Activated CD4-positive, alpha-beta T cell treated with anti-CD3 and anti-CD28 coated beads, Interleukin-2, Interleukin-4, amounts not matched to agents 100 ng/mL and 50 ng/mL, durations not matched to agents 16 hours and 8 hours (primary cell): Measurements from ENCODE around the gene PLSCR3.

Experiments used
- DNase-seq: peaks from one replicate; pipeline ENCODE4 v3.0.0-alpha.2; 2020; ENCODE audit warnings: low spot score

The PLSCR3 gene

DNA sequence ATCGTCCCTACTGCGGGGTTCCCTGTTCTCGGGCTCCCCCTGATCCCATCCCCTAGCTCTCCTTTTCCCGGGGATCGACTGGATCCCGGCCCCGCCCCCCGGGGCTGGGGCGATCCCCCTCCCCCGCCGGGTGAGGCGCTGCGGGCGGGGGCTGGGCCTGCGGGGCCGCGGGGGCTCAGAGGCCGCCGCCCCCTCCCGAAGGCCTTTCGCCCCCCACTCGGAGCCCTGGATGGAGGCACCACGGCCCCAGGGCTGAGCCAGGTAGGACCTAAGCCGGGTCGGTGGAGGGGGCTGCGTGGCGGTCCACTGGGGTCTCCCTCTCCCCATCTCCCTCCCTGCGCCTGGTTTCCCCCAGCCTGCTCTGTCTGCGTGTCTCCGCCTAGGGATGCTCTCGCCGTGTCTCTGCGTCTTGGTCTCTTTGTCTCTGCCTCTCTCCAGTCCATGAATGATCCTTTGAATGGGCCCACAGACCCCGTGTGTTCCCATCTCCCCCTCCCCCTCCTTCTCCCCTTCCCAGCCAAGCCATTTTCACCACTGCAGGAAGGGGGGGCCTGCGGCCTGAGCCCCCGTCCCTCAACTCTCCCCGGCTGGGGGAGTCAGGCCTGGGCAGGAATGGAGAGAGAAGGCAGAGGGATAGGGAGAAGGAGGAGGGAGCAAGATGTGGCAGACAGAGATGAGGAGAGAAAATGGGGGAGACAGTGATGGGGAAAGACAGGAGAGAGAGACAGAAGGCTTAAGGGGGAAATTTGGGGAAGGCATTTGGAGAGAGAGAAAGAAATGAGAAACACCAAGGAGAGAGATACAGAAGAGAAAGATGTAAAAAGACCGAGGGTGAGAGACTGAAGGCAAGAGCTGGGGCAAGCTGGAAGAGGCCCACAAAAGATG is 11.3 kb upstream of the PLSCR3 start:
- DNase-seq: no peak

DNA sequence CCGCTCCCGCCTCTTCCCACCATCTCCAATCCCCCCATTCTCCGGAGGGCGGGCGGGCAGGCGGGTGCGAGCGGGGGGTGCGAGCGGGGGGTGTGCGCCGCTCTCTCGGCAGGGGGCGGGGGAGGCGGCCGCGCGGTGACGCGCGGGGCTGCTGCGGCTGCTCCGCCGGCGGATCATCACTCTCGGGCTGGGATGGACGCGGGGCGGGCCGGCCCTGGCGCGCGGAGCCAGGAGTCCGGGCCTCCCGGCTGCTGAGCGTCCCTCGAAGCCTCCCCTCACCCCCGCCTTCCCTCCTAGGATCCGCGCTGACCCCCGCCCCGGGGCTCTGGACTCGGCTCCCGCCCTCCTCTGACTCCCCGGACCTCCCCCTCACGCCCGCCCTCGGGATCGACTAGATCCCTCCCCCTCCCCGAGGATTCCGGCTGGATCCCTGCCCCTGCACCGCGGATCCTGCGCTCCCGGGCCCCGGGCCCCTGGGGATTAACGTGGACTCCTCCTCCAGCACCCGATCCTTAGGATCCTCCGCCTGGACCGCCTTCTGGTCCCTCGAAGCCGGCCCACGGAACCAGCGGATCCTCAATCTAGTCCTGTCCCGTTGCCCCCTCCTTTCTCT is 10.5 kb upstream of the PLSCR3 start:
- no peak for DNase-seq

DNA sequence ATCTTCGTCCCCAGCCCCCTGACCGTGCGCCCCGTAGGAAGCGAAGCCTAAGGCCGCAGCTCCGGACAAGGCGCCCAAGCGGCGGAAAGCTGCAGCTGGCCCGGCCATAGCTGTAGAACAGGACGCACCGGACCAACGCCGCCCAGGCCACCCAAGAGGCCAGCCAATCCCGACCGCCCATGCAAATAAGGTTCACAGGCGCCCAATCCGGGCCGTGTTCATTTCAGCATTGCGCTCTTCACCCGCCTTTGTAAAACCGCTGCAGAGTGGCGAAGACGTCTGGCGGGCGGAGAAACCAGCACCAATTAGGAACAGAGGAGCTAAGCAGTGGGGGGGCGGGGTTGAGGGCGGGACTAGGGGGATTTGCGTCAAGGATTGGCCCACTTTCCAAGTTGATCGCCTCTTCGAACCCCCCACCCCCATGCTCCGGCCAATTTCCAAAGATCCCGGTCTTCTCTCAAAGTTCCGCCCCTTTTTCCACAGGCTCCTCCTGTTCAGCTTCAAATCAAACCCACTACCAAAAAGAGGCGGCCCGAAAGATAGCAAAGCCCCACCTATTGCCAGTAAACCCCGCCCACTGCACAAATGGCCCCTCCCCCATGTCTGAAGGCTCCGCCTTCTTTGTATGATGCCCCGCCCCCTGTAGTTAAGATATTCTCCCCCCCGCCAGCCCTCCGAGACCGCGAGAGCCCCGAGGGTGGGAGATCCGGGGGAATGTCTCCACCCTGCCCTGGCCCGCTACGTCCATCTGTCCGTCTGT is 9.8 kb upstream of the PLSCR3 start, which contains the start of gene TMEM256:
TSS of gene TMEM256 (minus strand) at position 121 of the 760 bp plus-strand sequence. CDS start at position 108, 13 bp downstream.
- peak; percentile 98 for DNase-seq

DNA sequence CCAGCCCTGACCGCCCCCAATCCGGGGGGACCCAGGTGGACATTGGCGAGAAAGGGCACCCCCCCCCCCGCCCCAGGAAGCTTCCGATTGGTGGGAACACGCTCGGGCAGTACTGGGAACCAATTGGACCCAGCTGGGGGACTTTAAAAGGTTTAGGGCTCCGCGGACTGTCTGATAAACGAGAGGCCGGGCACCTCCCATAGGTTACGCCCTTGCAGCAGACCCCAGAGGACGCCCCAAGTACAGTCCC is 9.3 kb upstream of the PLSCR3 start:
- DNase-seq: no peak

DNA sequence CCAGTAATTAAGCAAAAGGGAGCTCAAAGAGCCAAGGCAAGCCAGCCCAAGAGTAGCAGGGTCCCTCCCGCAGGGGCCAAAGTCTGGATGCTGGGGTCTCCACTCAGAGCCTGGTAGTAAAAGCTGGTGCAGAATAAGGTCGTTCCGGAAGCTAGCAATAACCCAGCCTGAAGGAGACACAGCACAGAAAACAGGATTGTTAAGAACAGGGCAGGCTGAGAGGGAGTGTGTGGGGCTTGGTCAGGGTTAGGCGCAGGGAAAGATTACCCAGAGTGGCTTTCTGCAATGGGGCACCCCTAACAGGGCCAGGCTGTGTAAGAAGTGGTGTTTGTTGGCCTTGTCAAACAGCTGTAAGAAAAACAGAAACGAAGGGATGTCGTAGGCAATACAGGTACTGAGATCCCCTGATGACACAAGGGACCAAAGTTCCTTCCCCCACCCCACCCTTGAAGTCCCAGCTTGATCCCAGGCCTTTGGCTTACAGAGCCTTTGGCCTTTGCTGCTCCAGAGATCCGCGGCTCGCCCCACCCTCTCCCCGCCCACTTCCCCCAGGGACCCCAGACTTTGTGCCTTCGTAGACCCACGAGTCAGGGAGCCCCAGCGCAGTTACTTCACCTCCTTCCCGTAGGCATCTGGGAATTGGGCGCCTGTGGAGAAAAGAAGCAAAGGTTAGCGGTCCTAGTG is 8.9 kb upstream of the PLSCR3 start:
- DNase-seq: no peak

DNA sequence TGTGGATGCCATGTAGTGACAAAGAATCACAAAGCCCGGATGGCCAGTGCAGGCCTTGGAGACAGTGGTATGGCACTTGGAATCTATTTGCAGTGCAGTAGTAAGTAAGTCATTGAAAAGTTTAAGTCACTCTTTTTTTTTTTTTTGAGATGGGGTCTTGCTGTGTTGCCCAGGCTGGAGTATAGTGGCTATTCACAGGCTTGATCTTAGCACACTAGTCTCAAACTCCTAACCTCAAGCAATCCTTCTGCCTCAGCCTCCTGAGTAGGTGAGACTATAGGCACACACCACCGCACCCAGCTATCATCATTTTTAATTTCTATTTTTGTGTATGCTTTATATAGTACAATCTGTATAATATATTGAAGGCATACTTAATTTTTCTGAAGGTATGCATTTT is 4.3 kb upstream of the PLSCR3 start:
- DNase-seq: no peak

DNA sequence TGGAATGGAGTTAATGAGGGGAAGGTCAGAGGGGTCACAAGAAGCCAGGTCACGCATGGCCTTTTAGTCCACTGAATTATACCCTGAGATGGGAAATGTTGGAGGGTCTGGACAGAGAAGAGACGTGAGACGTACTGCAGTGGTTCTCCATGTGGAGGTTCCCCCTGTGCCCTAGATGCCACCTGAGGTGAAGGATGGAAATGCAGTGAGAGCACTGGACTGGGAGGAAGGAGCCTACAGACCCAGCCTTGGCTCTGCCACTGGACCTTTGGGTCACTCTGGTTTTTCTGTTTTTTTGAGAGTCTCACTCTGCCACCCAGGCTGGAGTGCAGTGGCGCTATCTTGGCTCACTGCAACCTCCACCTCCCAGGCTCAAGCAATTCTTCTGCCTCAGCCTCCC is 1.8 kb upstream of the PLSCR3 start:
- DNase-seq: no peak

DNA sequence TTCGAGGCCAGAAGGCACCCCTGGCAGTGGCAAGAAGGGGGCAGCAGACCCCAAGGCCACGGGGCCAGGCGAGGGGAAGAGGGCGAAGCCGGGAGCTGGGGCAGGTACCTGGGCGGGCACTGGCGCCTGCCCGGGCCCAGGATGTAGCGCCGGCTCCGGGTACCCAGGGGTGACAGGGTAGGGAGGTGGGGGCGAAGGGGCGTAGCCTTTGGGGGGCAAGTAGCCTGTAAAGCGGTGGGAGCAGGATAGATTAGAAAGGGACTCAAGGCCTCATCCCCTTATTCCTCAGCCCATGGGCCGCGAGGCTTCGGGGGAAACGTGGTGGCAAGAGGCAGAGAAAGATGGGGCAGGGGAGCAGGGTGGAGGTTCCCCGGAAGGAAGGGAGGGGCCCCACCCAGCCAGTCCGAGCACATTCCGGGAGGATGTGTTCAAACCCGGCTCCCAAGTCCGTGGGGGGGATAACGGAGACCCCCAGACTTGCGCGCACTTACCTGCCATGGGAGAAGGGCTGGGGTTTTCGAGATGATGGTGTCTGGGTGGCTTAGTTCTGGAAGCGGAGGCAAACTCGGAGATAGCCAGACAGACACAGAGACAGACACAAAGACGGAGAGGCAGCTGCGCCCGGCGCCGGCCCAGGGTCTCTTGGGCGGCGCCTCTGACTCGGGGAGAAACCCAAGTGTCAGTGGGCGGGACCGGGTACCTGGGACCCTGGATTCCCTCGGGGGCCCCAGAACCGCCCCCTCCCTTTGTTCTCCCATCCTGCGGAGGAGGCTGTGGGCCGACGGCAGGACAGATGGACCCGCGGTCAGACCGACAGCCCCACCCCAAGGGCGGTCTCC is 493 bp downstream of the PLSCR3 start:
- peak; percentile 41 for DNase-seq

DNA sequence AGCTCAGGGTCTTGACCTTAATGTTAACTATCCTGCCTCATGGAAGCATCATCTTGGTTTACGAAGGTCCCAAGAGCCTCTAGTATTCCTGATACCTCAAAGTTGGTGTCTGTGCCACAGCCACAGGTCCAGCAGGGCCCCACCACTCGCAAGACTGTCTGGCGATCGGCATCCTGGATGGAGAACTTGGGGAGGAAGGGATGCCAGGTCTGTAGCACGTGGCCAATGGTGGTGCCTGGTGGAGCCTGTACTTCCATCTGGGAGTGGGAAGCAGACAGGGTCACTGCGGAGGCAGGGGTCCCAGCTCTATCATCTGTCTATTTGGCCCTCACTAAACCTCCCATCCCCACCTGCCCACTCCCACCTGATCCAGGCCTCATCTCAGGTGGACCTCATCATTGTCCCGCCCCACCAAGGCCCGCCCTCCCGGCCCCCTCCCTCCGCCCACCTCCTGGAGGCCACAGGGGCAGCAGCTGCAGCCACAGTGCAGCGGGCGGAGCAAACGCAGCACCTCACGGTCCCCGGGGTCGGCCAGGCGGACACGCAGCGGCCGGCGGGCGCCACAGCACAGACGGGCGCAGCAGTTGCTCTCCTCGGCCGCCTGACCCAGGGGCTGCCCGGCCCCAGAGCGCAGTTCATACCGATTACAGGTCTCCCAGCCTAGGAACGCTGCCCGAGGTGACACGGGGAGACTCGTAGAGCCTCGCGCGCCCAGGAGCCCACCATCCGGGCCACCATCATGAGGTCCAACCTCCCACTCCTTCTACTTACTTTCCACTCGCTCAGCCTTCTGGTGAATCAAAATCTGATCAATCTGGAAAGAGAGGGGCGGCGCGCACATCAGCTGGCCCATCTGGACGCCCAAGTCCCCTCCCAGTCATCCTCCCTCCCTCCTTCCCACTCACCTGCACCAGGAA is 1.4 kb downstream of the PLSCR3 start:
- DNase-seq: no peak

DNA sequence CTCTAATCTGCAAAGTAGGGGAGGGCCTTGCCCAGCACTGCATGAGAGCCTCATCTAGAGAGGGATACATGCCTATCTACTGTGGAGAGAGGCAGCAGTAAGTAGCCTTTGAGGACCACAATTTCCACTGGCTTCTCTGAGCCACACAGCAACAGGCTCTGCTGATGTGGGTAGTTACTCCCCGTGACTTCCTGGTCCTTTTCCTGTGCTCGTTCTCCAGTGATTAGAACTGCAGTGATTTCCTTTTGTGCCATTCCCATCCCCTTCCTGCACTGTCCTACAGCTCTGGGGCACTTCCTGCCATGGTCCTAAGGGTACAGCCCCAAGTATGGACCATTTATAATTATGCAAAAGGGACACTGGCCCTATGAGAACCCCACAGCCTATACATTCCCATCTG is 3.0 kb downstream of the PLSCR3 start:
- no peak for DNase-seq

DNA sequence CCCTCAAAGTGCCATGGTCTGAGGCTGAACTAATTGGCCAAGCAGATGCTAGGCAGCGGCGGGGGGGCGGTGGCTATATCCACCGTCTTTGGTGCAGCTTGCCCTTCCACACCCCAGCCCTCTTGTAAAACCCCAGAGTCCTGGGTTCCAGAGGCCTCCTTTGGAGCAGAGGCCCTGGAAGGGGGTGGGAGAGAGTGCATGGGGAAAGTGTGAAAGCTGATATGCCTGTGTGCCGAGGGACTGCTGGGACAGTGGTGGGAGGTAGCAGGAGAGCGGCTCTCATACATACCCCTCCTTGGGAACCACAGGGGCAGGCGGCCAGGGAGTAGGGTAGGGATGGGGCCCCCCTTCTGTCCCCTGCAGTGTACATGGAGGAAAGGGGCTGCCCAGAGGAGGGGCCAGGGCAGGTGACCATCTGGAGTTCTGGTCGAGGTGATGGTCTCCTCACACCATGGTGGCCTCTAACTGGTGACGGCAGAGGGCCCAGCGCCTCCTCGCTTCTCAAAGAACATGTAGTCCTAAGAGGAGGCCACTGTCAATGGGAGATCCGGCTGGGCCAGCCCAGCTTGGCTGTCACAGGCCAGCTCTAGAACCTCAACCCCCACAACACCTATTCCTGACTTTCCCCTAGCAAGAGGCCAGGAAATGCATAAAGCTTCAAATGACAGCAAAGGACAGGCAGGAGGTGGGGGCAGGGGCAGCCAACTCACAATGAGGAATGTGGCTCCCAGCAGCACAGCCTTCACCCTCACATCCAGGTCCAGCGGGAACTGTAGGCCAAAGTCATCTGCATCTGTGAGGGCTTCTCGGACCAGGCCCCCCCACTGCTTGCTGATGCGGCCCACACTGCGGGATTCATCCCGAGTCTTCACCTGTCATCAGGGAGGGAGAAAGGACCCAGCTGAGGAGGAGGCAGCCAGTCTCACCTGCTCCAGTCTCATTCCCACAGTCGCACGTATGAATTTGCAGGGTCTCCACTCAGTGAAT is 4.1 kb downstream of the PLSCR3 start:
- no peak for DNase-seq

DNA sequence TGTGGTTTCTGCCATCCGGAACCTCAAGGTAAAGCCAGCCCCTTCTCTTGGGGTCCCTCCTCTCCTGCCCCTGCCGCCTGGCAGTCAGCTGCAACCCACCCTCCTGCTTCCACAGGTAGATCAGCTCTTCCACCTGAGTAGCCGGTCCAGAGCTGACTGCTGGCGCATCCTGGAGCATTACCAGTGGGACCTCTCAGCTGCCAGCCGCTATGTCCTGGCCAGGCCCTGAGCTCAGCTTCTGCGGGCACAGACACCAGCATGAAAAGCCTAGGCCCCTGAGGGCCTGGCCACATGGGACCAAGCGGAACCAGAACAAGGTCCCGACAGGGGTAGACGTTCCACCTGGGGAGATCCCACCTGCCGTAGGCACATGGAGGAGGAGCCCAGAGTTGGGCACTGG is 5.5 kb downstream of the PLSCR3 start:
- no peak for DNase-seq

DNA sequence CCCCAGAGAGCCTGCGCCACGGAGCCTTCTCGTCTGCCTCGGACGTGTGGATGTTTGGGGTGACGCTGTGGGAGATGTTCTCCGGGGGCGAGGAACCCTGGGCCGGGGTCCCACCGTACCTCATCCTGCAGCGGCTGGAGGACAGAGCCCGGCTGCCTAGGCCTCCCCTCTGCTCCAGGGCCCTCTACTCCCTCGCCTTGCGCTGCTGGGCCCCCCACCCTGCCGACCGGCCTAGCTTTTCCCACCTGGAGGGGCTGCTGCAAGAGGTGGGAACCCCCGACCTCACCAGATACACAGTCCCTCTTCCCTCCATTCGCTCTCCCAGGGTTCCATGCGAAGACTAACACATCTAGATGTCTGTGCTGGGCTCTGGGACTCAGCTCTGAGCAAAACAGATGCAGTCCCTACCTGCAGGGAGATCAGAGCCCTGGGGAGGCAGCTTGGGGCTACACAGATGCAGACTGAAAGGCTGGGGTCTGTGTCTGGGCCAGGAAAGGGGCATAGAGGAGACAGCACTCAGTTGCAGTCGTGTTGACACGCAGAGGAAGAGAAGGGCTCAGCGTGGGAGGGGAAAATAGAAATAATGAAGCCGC is 9.7 kb downstream of the PLSCR3 start:
- no peak for DNase-seq

DNA sequence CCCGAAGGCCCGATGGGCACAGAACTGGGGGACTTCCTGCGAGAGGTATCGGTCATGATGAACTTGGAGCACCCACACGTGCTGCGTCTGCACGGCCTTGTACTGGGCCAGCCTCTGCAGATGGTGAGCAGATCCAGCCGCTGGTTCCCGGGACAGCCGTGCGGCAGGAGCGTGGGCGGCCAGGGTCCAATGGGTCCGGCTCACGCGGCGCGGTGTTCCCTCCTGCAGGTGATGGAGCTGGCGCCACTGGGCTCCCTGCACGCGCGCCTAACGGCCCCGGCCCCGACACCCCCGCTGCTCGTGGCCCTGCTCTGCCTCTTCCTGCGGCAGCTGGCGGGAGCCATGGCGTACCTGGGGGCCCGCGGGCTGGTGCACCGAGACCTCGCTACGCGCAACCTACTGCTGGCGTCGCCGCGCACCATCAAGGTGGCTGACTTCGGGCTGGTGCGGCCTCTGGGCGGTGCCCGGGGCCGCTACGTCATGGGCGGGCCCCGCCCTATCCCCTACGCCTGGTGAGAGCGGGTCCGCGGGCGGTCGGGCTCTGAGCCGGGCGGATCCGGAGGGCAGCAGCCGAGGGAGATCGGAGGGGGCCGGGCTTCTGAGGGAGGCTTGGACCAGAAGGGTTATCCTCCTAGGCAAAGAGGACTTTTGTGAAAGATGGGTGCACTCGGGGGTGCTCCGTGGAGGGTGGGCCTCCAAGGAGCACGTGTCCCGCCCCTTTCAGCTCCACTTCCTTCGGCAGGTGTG is 10.4 kb downstream of the PLSCR3 start:
- peak; percentile 71 for DNase-seq

DNA sequence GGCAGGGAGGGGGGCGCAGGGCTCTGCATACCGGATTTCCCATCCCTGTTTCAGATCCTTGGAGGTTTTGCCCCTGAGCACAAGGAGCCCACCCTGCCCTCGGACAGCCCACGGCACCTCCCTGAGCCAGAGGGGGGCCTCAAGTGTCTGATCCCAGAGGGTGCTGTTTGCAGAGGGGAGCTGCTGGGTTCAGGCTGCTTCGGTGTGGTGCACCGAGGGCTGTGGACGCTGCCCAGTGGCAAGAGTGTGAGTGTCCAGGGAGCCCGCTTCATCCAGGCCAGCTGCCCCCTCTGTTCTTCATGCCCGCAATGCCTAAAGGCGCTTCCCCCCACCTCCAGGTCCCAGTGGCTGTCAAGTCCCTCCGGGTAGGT is 11.0 kb downstream of the PLSCR3 start:
- no peak for DNase-seq

DNA sequence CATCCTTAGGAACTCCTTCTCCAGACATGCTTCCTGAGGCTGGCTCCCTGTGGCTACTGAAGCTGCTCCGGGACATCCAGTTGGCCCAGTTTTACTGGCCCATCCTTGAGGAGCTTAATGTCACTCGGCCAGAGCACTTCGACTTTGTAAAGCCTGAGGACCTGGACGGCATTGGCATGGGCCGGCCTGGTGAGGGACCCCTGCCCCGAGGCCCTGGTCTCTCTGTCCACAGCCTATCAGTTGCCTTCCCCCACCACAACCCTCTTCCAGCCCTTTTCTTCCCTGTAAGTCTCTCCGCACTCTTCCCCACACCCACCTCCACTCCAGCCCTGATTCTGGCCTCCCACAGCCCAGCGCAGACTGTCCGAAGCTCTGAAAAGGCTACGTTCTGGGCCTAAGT is 11.4 kb downstream of the PLSCR3 start:
- DNase-seq: no peak

DNA sequence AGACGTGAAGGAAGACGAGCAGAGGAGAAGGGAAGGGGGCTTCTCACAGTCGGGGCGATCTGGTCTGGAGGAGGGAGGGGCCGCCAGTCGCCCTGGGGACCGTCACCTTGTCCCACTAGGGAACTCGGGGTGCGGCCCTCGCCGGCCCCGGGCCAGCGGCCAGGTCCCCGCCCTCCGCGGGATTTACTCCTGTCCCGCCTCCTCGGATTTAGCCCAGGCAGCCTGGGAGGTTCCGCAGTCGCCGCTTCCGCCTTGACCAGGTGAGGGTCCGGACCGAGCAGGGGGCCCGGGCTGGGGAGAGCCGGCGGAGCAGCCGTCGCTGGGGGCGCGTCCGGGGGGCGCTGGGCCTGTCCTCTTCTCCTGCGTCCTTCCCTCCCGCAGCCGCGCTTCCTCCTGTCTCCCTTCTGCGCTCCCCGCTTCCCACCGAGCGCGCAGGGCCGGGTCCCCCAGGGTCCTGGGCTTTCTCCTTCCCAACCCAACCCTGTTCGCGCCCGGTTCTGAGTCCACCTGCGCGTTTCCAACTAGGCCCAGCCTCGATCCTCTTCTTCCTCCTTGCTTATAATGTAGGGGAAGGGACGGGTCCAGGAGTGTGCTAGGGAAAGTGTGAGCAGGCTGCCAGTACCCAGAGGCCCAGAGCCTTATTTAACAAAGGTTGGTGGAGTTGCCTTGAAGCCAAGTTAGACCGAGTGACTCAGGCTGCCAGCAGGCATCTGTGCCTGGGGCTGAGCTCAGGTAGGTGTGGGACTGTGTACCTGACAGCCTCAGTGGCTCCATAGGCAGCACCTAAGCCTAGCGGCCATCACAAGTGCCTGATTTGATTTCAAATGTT is 13.3 kb downstream of the PLSCR3 start, which contains the start of gene TNK1:
TSS of gene TNK1 (plus strand) at position 235 of the 829 bp plus-strand sequence. CDS start 1,838 bp downstream, outside the sequence.
- DNase-seq: no peak
